DOHH2 (cell line): Measurements from ENCODE around the gene HLX.
A peak's percentile ranks its signal among the peaks of the same experiment; 100 is the strongest.

Experiments
- CTCF ChIP-seq: fragments of 200-600 bp; sonication (generic); IDR thresholded peaks from one replicate; pipeline ENCODE4 v1.5.1; 2014; ENCODE audit warnings: antibody characterized with exemption, mild to moderate bottlenecking, low read depth, low read length; ENCODE audit not compliant: poor library complexity, severe bottlenecking
- EZH2phosphoT487 ChIP-seq: fragments of 200-600 bp; sonication (generic); IDR thresholded peaks from 2 replicates; pipeline ENCODE4 v1.6.1; 2017; ENCODE audit warnings: borderline replicate concordance, mild to moderate bottlenecking, antibody characterized with exemption, low read length, moderate library complexity, mixed read lengths

DNA sequence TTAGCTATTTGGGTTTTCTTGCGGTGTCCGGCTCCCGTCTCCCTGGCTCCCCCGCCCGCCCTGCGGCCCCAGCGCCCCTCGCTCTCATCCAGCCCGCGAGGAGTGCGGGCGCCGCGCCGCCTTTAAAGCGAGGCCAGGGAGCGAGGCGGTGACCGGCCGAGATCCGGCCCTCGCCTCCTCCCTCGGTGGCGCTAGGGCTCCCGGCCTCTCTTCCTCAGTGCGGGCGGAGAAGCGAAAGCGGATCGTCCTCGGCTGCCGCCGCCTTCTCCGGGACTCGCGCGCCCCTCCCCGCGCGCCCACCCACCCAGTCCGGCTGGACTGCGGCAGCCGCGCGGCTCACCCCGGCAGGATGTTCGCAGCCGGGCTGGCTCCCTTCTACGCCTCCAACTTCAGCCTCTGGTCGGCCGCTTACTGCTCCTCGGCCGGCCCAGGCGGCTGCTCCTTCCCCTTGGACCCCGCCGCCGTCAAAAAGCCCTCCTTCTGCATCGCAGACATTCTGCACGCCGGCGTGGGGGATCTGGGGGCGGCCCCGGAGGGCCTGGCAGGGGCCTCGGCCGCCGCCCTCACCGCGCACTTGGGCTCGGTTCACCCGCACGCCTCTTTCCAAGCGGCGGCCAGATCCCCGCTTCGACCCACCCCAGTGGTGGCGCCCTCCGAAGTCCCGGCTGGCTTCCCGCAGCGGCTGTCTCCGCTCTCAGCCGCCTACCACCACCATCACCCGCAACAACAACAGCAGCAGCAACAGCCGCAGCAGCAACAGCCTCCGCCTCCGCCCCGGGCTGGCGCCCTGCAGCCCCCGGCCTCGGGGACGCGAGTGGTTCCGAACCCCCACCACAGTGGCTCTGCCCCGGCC is 492 bp downstream of the HLX start:
- no peak for TF ChIP-seq CTCF
- TF ChIP-seq EZH2phosphoT487, result peak; percentile 86; the same call in 1 of the 2 replicates
